Measurements from ENCODE around the gene SHISA8. TPM values are rescaled to one million over a fixed set of nuclear protein-coding genes. Genes with fewer than 3 reads are reported as not detected.
"Not testable (repeated sequence)": the region's sequence is repeated elsewhere in the genome, so short reads cannot be mapped to it uniquely, and the experiment has no call there.

Gene SHISA8
- total RNA-seq, 6 donors from 2014 or later, result 0.17 TPM; not detected in 5

DNA sequence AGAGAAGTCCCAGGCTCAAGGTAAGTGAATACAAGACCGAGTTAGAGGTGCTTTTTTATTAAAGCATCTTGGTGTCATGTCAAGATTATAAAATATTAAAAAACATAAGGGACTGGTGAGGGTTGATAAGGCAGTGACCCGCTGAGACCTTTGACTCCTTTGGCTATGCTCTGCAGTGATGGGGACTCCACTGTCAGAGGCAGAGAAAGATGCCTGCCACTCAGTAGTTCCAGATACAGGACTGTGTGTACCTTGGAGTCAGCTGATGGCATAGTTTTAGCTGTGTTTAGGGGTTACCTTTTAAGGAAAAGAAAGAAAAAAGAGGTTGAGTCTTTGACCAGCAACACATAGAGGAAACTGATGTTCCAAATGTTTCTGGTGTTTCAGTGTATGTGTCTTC, 40.8 kb downstream of the SHISA8 start:
- no peaks in the 10 kb centered on the region for H3K9me3 ChIP-seq
- 94 to 98% methylated on average over 2 of the region's 2 CpGs for WGBS, 2 donors
- no peak for DNase-seq
- H3K27me3 ChIP-seq, result no peaks in the 10 kb centered on the region
- H3K4me1 ChIP-seq, result no peaks in the 10 kb centered on the region
- no peak overlapping the region for H3K4me3 ChIP-seq
- TF ChIP-seq POLR2AphosphoS5 (IDR thresholded peaks at IDR 0.05) (no peak), EP300 (IDR thresholded peaks at IDR 0.05) (no peak), POLR2A (IDR thresholded peaks at IDR 0.05) (no peak)
- TF ChIP-seq, protein P1, sequence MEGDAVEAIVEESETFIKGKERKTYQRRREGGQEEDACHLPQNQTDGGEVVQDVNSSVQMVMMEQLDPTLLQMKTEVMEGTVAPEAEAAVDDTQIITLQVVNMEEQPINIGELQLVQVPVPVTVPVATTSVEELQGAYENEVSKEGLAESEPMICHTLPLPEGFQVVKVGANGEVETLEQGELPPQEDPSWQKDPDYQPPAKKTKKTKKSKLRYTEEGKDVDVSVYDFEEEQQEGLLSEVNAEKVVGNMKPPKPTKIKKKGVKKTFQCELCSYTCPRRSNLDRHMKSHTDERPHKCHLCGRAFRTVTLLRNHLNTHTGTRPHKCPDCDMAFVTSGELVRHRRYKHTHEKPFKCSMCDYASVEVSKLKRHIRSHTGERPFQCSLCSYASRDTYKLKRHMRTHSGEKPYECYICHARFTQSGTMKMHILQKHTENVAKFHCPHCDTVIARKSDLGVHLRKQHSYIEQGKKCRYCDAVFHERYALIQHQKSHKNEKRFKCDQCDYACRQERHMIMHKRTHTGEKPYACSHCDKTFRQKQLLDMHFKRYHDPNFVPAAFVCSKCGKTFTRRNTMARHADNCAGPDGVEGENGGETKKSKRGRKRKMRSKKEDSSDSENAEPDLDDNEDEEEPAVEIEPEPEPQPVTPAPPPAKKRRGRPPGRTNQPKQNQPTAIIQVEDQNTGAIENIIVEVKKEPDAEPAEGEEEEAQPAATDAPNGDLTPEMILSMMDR (IDR thresholded peaks at IDR 0.05), result no peak
- H3K36me3 ChIP-seq, result peaks cover 19 to 98% (median 76%) of the 10 kb centered on the region in 4 donors
- ATAC-seq (ENCODE audit: low FRiP score in 2 of 2), result no peak
- no peak overlapping the region for H3K27ac ChIP-seq

DNA sequence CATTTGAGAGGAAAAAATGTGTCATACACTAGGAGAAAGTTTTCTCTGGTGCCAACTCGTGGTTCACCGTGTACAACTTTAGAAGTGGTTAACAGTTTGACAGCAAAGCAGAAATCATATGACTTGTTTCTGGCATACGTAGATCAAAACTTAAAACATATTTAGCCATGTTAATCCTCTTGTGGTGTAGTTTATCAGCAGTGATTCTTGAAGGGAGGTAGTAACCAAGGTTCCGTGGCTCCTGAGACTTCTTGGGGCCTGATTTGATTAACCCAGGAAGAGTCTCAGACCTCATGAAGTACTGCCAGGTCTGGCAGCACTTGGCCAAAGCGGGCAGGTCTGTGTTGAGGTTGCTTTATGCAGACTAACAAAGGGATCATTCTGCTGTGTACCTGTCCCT, 41.5 kb downstream of the SHISA8 start:
- Histone ChIP-seq H3K27me3 (no peaks in the 10 kb centered on the region), H3K36me3 (peaks cover 16 to 98% (median 78%) of the 10 kb centered on the region in 4 donors), H3K9me3 (no peaks in the 10 kb centered on the region), H3K4me1 (no peaks in the 10 kb centered on the region), H3K27ac (no peak overlapping the region), H3K4me3 (no peak overlapping the region)
- no peak for ATAC-seq (ENCODE audit: low FRiP score in 2 of 2)
- TF ChIP-seq, protein P1 (IDR thresholded peaks at IDR 0.05), result no peak
- no peak for TF ChIP-seq POLR2A (IDR thresholded peaks at IDR 0.05)
- TF ChIP-seq POLR2AphosphoS5 (IDR thresholded peaks at IDR 0.05), result no peak
- no peak for TF ChIP-seq EP300 (IDR thresholded peaks at IDR 0.05)
- DNase-seq, result no peak
- 65 to 72% methylated on average over 5 of the region's 5 CpGs for WGBS, 2 donors

DNA sequence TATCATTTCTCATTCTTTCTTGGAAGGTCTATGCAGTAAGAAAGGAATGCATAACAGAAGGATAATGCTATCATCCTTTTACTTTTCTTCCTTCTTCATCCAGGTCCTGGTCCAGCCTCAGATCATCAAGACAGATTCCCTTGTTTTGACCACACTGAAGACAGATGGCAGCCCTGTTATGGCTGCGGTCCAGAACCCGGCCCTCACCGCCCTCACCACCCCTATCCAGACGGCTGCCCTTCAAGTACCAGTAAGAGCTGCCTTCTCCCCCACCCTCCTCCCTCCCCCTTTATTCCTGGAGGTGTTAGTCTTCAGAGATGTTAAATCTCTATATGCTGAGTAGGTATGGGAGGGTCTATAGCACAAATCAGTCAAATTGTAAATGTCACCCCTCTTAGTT, 44.1 kb downstream of the SHISA8 start:
- H3K27ac ChIP-seq, result no peak overlapping the region
- H3K9me3 ChIP-seq, result no peaks in the 10 kb centered on the region
- H3K4me1 ChIP-seq, result no peaks in the 10 kb centered on the region
- H3K36me3 ChIP-seq, result peaks cover 26 to 93% (median 72%) of the 10 kb centered on the region in 4 donors
- H3K27me3 ChIP-seq, result no peaks in the 10 kb centered on the region
- H3K4me3 ChIP-seq, result no peak overlapping the region
- WGBS, 2 donors, result 72 to 78% methylated on average over 4 of the region's 4 CpGs
- DNase-seq (no peak), ATAC-seq (ENCODE audit: low FRiP score in 2 of 2) (no peak)
- TF ChIP-seq, protein P1 (IDR thresholded peaks at IDR 0.05), result no peak
- no peak for TF ChIP-seq EP300 (IDR thresholded peaks at IDR 0.05)
- no peak for TF ChIP-seq POLR2A (IDR thresholded peaks at IDR 0.05)
- no peak for TF ChIP-seq POLR2AphosphoS5 (IDR thresholded peaks at IDR 0.05)

- 95 to 100% methylated on average over 1 of the region's 1 CpG for WGBS, 2 donors
- H3K4me1 ChIP-seq; H3K27me3 ChIP-seq; H3K27ac ChIP-seq; DNase-seq; ATAC-seq (ENCODE audit: low FRiP score in 2 of 2); H3K9me3 ChIP-seq; H3K4me3 ChIP-seq: not testable (repeated sequence)
- H3K36me3 ChIP-seq, result peaks cover 26 to 86% (median 65%) of the 10 kb centered on the region in 4 donors
Observed at GRCh38 chr22:41870081-41870480, 44.8 kb downstream of the SHISA8 start.

- no peak overlapping the region for H3K4me3 ChIP-seq
- no peak for ATAC-seq (ENCODE audit: low FRiP score in 2 of 2)
- no peaks in the 10 kb centered on the region for H3K9me3 ChIP-seq
- no peak for TF ChIP-seq POLR2AphosphoS5 (IDR thresholded peaks at IDR 0.05)
- TF ChIP-seq, protein P1 (IDR thresholded peaks at IDR 0.05), result no peak
- no peak for TF ChIP-seq EP300 (IDR thresholded peaks at IDR 0.05)
- 94 to 96% methylated on average over 10 of the region's 10 CpGs for WGBS, 2 donors
- peaks cover 17 to 71% (median 53%) of the 10 kb centered on the region in 4 donors for H3K36me3 ChIP-seq
- DNase-seq, result no peak
- H3K4me1 ChIP-seq, result peaks cover 0 to 4% (median 3%) of the 10 kb centered on the region in 4 donors
- no peak overlapping the region for H3K27ac ChIP-seq
- H3K27me3 ChIP-seq, result no peaks in the 10 kb centered on the region
Observed at GRCh38 chr22:41868556-41868955, 46.3 kb downstream of the SHISA8 start.

All from upper lobe of left lung (tissue), 6 donors.